Endothelial cell of umbilical vein (primary cell): ENCODE results near the gene DYRK4. TPM values are rescaled to one million over a fixed set of nuclear protein-coding genes. Genes with fewer than 3 reads are reported as not detected.

ENCODE experiments used
- BruUV-seq: library from RNA; stranded (reverse); fragments of 400-500 nt; replicated peaks from 2 replicates; lab custom pipeline; 2021; lab: Mats Ljungman, UMichigan
- CTCF ChIA-PET: fragments of 300-600, 350-600 bp; sonication (Branson Sonifier 250); formaldehyde crosslinking; loops from one replicate; lab custom pipeline; 2021; ENCODE audit warnings: antibody characterized with exemption, inconsistent platforms; lab: Charles Lee
- POLR2A ChIA-PET: fragments of 300-600, 350-600 bp; sonication (Branson Sonifier 250); formaldehyde crosslinking; loops from one replicate; lab custom pipeline; 2021; ENCODE audit warnings: antibody characterized with exemption, inconsistent platforms; lab: Charles Lee
- DNase-seq: peaks from one replicate; pipeline ENCODE4 v3.0.0-alpha.2; 2011; ENCODE audit warnings: low read depth, low spot score
- FAIRE-seq: peaks from 2 replicates; lab custom pipeline; 2011; peaks lifted over from hg19 to GRCh38; lab: Jason Lieb, UNC
- H2AFZ ChIP-seq: 2 replicates; pipeline ENCODE4 v1.6.0; 2012; ENCODE audit warnings: low read depth, low read length, control low read depth, inconsistent platforms
- H3K27ac ChIP-seq: 2 replicates; pipeline ENCODE4 v1.5.1; 2011; ENCODE audit warnings: low read depth, mild to moderate bottlenecking, control low read depth, low read length, moderate library complexity; ENCODE audit not compliant: insufficient read depth
- H3K27me3 ChIP-seq, 2 experiments: 2 replicates each; pipeline versions ENCODE4 v1.6.0 to v1.6.1; 2011; ENCODE audit warnings: low read length in 2 of 2, mixed read lengths in 1 of 2; ENCODE audit not compliant: control insufficient read depth in 2 of 2, insufficient read depth in 2 of 2
- H3K36me3 ChIP-seq, 2 experiments: 2 replicates in 1 of 2; 3 replicates in 1 of 2; pipeline ENCODE4 v1.5.1; 2011; ENCODE audit warnings: low read length in 2 of 2, mild to moderate bottlenecking in 1 of 2, moderate library complexity in 1 of 2; ENCODE audit not compliant: control insufficient read depth in 2 of 2, insufficient read depth in 2 of 2; ENCODE audit errors: extremely low read depth in 1 of 2
- H3K4me1 ChIP-seq: 3 replicates; pipeline ENCODE4 v1.5.1; 2011; ENCODE audit warnings: mild to moderate bottlenecking, low read length; ENCODE audit not compliant: control insufficient read depth, insufficient read depth; ENCODE audit errors: extremely low read depth
- H3K4me2 ChIP-seq: 2 replicates; pipeline ENCODE4 v1.6.1; 2011; ENCODE audit warnings: low read length, control low read depth, mixed read lengths; ENCODE audit not compliant: insufficient read depth
- H3K4me3 ChIP-seq, 3 experiments: fragments of 200-600 bp in 1 of 3; sonication (generic), shearing (Covaris generic) in 1 of 3; replicated peaks in 1 of 3; 2 replicates each; pipeline ENCODE4 v1.5.1; 2011 to 2016; ENCODE audit warnings: control low read depth in 3 of 3, low read length in 3 of 3, mild to moderate bottlenecking in 2 of 3, inconsistent platforms in 1 of 3, low read depth in 1 of 3, moderate library complexity in 1 of 3; ENCODE audit not compliant: insufficient read depth in 1 of 3
- H3K79me2 ChIP-seq: 2 replicates; pipeline ENCODE4 v1.6.0; 2012; ENCODE audit warnings: low read length, inconsistent platforms; ENCODE audit not compliant: control insufficient read depth, insufficient read depth
- H3K9ac ChIP-seq: replicated peaks from 2 replicates; pipeline ENCODE3; 2011; ENCODE audit warnings: low read length, control low read depth; ENCODE audit not compliant: insufficient read depth; ENCODE audit errors: extremely low read depth
- H3K9me1 ChIP-seq: replicated peaks from 3 replicates; pipeline ENCODE4 v1.6.0; 2011; ENCODE audit warnings: mild to moderate bottlenecking, low read length; ENCODE audit not compliant: control insufficient read depth, insufficient read depth; ENCODE audit errors: extremely low read depth
- H3K9me3 ChIP-seq: replicated peaks from 2 replicates; pipeline ENCODE4 v1.5.1; 2012; ENCODE audit warnings: low read length, inconsistent platforms; ENCODE audit not compliant: control insufficient read depth, insufficient read depth
- H4K20me1 ChIP-seq: replicated peaks from 2 replicates; pipeline ENCODE3; 2011; ENCODE audit warnings: mild to moderate bottlenecking, low read length; ENCODE audit not compliant: control insufficient read depth, insufficient read depth; ENCODE audit errors: extremely low read depth
- EZH2 ChIP-seq: IDR thresholded peaks from 2 replicates; pipeline ENCODE4 v1.6.1; 2012; ENCODE audit warnings: borderline replicate concordance, low read depth, mild to moderate bottlenecking, moderate library complexity, low read length, inconsistent platforms; ENCODE audit not compliant: severe bottlenecking
- FOS ChIP-seq: IDR thresholded peaks from 2 replicates; pipeline ENCODE4 v1.6.1; 2011; ENCODE audit warnings: mild to moderate bottlenecking, low read length, moderate library complexity, borderline replicate concordance; ENCODE audit not compliant: insufficient read depth
- GATA2 ChIP-seq: IDR thresholded peaks from 2 replicates; pipeline ENCODE4 v1.7.0; 2011; ENCODE audit warnings: low read depth, mild to moderate bottlenecking, moderate library complexity, mixed read lengths, low read length; ENCODE audit not compliant: insufficient read length, insufficient read depth
- JUN ChIP-seq: IDR thresholded peaks from 2 replicates; pipeline ENCODE4 v1.6.1; 2011; ENCODE audit warnings: borderline replicate concordance, low read depth; ENCODE audit not compliant: insufficient read length, insufficient read depth
- MYC ChIP-seq: IDR thresholded peaks from one replicate; pipeline ENCODE4 v1.6.1; 2011; ENCODE audit warnings: mild to moderate bottlenecking, low read depth, low read length
- POLR2A ChIP-seq: IDR thresholded peaks from 2 replicates; pipeline ENCODE4 v1.6.1; 2012; ENCODE audit warnings: low read depth, mild to moderate bottlenecking, control low read depth, low read length
- POLR2AphosphoS5 ChIP-seq: IDR thresholded peaks from 2 replicates; pipeline ENCODE4 v1.6.1; 2012; ENCODE audit warnings: low read depth, mild to moderate bottlenecking, control low read depth, low read length, moderate library complexity; ENCODE audit not compliant: insufficient read depth
- dilution Hi-C: fragments of 300-500 bp; cut with MboI; formaldehyde crosslinking; loops from one replicate; pipeline ENCODE4 v1.15.0; 2019; ENCODE audit warnings: low sequenced_read_pairs; ENCODE audit not compliant: extremely low pct_ligation_motif_present
- intact Hi-C: fragments of 100-400 bp; cut with micrococcal nuclease; formaldehyde crosslinking; loops from one replicate; pipeline ENCODE4 v1.10.0; 2022
- polyA plus RNA-seq, 4 experiments: library from polyadenylated mRNA; depleted of rRNA in 3 of 4; stranded (reverse) in 3 of 4; unstranded in 1 of 4; fragments of >200 nt; gene quantifications; 2 replicates each; pipeline versions ENCODE4 v1.2.1 to v1.2.3, GENCODE V29; 2011 to 2012; ENCODE audit warnings: missing spikeins in 1 of 4
- total RNA-seq: library from RNA; stranded (reverse); gene quantifications from 2 replicates; pipeline ENCODE4 v1.2.3, GENCODE V29; 2021
- TF ChIP-seq, protein P1 (sequence below), 2 donors: IDR thresholded peaks; 1 replicate in 1 of 2; 2 replicates in 1 of 2; pipeline ENCODE4 v1.5.1; 2011; ENCODE audit warnings: low read length in 2 of 2, mild to moderate bottlenecking in 2 of 2, moderate library complexity in 2 of 2, control low read depth in 1 of 2, inconsistent platforms in 1 of 2, low read depth in 1 of 2; ENCODE audit not compliant: insufficient read depth in 1 of 2; ENCODE audit errors: extremely low read depth in 1 of 2
- TF ChIP-seq, protein P2 (sequence below): IDR thresholded peaks from 2 replicates; pipeline ENCODE4 v1.6.1; 2011; ENCODE audit not compliant: insufficient read depth, insufficient read length

DYRK4 gene
- total and polyA plus RNA-seq, 2 donors (not counting 3 experiments of a cell fraction or from before 2014, with no cell fraction given): 38.7 to 45.4 TPM

DNA sequence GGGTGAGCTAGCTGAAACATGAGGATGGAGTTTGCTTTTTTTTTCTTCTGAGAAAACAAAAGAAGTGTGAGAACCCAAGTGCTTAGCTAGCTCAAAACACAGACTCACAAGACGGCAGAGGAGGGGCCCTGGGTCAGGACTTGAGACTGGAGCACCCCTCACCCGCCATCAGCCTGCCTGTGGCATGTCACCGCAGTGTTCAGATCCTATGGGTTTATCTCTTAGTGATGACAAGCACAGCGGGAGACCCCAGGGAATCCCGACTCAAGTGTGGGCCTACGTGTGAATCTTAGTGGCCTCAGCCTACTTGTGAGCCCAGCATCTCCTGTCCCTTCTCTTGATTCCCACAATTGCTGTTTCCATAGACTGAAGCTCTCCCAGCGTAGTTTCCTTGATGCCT is 22.9 kb downstream of the DYRK4 start:
- no peaks in the 10 kb centered on the region for H3K9me3 ChIP-seq
- BruUV-seq: no TSS peak
- no peak overlapping the region for H3K4me2 ChIP-seq
- no peak overlapping the region for H3K4me3 ChIP-seq
- no peaks in the 10 kb centered on the region for H4K20me1 ChIP-seq
- H3K79me2 ChIP-seq: no peaks in the 10 kb centered on the region
- H3K27ac ChIP-seq: no peak overlapping the region
- POLR2A ChIA-PET: no interaction called here
- TF ChIP-seq GATA2 (no peak), MYC (no peak), JUN (no peak), POLR2A (no peak)
- TF ChIP-seq, protein P1, sequence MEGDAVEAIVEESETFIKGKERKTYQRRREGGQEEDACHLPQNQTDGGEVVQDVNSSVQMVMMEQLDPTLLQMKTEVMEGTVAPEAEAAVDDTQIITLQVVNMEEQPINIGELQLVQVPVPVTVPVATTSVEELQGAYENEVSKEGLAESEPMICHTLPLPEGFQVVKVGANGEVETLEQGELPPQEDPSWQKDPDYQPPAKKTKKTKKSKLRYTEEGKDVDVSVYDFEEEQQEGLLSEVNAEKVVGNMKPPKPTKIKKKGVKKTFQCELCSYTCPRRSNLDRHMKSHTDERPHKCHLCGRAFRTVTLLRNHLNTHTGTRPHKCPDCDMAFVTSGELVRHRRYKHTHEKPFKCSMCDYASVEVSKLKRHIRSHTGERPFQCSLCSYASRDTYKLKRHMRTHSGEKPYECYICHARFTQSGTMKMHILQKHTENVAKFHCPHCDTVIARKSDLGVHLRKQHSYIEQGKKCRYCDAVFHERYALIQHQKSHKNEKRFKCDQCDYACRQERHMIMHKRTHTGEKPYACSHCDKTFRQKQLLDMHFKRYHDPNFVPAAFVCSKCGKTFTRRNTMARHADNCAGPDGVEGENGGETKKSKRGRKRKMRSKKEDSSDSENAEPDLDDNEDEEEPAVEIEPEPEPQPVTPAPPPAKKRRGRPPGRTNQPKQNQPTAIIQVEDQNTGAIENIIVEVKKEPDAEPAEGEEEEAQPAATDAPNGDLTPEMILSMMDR (IDR thresholded peaks at IDR 0.05; ENCODE audit: extremely low read depth in 1 of 2, insufficient read depth in 1 of 2, low read depth in 1 of 2, low read length in 2 of 2): no peak
- TF ChIP-seq, protein P2, sequence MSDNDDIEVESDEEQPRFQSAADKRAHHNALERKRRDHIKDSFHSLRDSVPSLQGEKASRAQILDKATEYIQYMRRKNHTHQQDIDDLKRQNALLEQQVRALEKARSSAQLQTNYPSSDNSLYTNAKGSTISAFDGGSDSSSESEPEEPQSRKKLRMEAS: no peak
- peaks cover 7% of the 10 kb centered on the region for H3K4me1 ChIP-seq
- dilution Hi-C loops: no loop called here
- H3K9ac ChIP-seq: no peak overlapping the region
- intact Hi-C loops: no loop called here
- FAIRE-seq (no peak), DNase-seq (no peak)
- CTCF ChIA-PET: no interaction called here
- no peaks in the 10 kb centered on the region for H3K36me3 ChIP-seq
- H3K9me1 ChIP-seq: no peaks in the 10 kb centered on the region
- peaks cover 3 to 4% of the 10 kb centered on the region in 2 experiments for H3K27me3 ChIP-seq
- no peak overlapping the region for H2AFZ ChIP-seq

DNA sequence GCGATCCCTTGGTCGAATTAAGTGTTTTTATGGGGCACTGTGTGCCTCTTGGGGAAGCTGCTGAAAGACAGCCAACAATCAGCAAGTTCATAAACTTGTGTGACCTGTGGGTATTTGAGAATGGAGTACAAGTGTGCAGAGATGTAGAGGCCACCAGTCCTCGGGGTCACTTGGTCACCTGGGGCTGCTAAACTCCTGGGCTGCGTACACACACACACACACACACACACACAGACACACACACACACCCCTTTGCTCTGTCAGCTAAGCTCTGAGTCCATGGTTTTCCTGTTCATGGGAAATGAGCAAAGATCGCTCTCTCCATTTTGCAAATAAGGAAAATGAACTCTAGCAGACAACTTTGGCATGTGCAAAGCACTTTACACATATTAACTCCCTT is 24.5 kb downstream of the DYRK4 start:
- H3K9me1 ChIP-seq: no peaks in the 10 kb centered on the region
- H3K9ac ChIP-seq: no peak overlapping the region
- DNase-seq (no peak), FAIRE-seq (no peak)
- ChIA-PET POLR2A (no interaction called here), CTCF (interaction anchor here (0.8 kb wide), 1 partner anchor 172 kb away, joined by 3 read pairs; no protein-coding TSS in a partner anchor)
- intact Hi-C loops (no loop called here), dilution Hi-C loops (no loop called here)
- no peaks in the 10 kb centered on the region for H4K20me1 ChIP-seq
- no peaks in the 10 kb centered on the region for H3K4me1 ChIP-seq
- no peak overlapping the region for H3K4me3 ChIP-seq
- no peaks in the 10 kb centered on the region for H3K9me3 ChIP-seq
- H3K79me2 ChIP-seq: no peaks in the 10 kb centered on the region
- TF ChIP-seq JUN (no peak), EZH2 (no peak), POLR2AphosphoS5 (no peak), FOS (no peak), POLR2A (no peak), GATA2 (no peak)
- TF ChIP-seq, protein P1 (IDR thresholded peaks at IDR 0.05; ENCODE audit: extremely low read depth in 1 of 2, insufficient read depth in 1 of 2, low read depth in 1 of 2, low read length in 2 of 2): no peak
- TF ChIP-seq, protein P2: no peak
- H3K36me3 ChIP-seq: no peaks in the 10 kb centered on the region
- peaks cover 4 to 7% of the 10 kb centered on the region in 2 experiments for H3K27me3 ChIP-seq
- no peak overlapping the region for H2AFZ ChIP-seq
- no peak overlapping the region for H3K27ac ChIP-seq
- BruUV-seq: no TSS peak
- H3K4me2 ChIP-seq: no peak overlapping the region
